ENCODE measurements around the gene PSMD2.

The PSMD2 gene

DNA sequence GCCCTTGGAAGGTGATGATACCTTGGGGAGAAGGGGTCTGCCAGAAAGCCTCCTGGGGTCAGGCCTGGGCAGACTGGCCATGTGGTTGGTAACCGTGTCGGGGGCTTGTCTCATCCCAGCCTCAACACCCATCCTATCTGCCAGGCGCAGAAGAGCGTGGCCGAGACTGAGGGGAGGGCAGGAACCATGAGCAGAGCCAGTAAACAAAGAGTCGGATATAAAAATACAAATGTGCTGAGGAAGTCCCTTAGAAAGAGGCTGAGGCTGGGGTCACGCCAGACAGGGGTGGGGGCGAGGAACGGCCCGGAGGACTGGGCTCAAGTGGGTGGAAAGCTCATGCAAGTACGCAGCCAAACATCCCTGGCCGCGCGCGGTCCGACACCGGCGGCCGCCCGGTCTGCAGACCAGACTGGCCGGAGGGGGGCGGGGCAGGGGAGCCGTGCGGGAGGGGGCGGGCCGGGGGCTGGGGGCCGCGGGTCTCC is 39.6 kb upstream of the PSMD2 start:
- no peak overlapping the region for H3K4me2 ChIP-seq (ENCODE audit: low read depth, low read length, poor library complexity, severe bottlenecking)
- H3K27me3 ChIP-seq (ENCODE audit: low read length) = no peaks in the 10 kb centered on the region
- no peak overlapping the region for H3K9ac ChIP-seq (ENCODE audit: low read length)
- no peaks in the 10 kb centered on the region for H3K9me3 ChIP-seq (ENCODE audit: insufficient read depth, low read length)
- TF ChIP-seq EZH2phosphoT487 (conservative IDR thresholded peaks at IDR 0.05; ENCODE audit: low read length) = no peak
- TF ChIP-seq, protein P1, sequence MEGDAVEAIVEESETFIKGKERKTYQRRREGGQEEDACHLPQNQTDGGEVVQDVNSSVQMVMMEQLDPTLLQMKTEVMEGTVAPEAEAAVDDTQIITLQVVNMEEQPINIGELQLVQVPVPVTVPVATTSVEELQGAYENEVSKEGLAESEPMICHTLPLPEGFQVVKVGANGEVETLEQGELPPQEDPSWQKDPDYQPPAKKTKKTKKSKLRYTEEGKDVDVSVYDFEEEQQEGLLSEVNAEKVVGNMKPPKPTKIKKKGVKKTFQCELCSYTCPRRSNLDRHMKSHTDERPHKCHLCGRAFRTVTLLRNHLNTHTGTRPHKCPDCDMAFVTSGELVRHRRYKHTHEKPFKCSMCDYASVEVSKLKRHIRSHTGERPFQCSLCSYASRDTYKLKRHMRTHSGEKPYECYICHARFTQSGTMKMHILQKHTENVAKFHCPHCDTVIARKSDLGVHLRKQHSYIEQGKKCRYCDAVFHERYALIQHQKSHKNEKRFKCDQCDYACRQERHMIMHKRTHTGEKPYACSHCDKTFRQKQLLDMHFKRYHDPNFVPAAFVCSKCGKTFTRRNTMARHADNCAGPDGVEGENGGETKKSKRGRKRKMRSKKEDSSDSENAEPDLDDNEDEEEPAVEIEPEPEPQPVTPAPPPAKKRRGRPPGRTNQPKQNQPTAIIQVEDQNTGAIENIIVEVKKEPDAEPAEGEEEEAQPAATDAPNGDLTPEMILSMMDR (IDR thresholded peaks at IDR 0.05; ENCODE audit: insufficient read depth, low read length, poor library complexity, severe bottlenecking) = no peak
- no peaks in the 10 kb centered on the region for H3K36me3 ChIP-seq (ENCODE audit: low read length)
- H3K27ac ChIP-seq (ENCODE audit: low read depth, low read length) = no peak overlapping the region
- H3K4me3 ChIP-seq (ENCODE audit: insufficient read depth, low read length, poor library complexity, severe bottlenecking) = no peak overlapping the region
- no peak overlapping the region for H2AFZ ChIP-seq (ENCODE audit: low read depth, low read length, severe bottlenecking)
- no peaks in the 10 kb centered on the region for H3K79me2 ChIP-seq (ENCODE audit: insufficient read depth, low read length)
- no peaks in the 10 kb centered on the region for H4K20me1 ChIP-seq (ENCODE audit: low read depth, low read length)
- H3F3A ChIP-seq (ENCODE audit: insufficient read depth) = no peaks in the 10 kb centered on the region; the same call in 1 of the 2 replicates
- no peaks in the 10 kb centered on the region for H3K9me2 ChIP-seq (replicated peaks; ENCODE audit: insufficient read depth, low read length)

DNA sequence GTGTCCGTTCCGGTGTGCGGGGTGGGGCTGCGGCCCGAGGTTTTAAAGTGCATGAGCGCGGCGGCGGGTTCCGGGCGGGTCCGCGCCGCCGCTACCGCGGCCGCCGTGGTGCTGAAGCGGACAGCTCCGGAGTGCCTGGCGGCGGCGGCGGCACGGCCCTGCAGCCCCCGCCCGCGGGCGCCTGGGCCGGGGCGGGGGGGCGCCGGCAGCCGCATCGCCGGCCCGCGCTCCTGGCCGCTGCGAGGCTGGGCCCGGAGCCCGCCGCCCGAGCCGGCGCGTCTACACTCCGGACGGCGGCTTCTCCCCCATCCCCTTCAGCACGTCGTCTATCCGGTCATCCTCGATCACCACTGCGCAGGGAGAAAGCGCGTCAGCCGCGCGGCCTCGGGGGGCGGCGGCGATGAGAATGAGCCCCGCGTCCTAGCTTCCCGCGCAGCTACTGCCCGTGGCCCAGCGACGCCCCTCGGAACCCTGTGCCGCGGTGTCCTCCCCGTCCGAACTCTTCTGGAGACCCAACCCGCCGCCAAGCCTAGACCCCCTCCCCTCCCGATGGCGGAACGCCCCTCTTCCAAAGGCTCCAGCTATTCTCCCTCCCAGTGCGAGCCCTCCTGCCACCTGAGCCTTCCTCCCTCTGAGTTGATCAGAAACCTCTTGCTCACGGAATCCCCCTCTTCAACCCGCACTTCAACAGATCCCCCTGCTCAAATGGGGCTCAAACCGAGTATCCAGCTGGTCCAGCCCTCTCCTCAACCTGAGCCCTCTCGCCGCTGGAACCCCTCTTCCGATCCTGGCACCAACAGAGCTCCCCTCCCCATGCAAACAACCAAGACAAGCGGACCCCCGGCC is 38.9 kb upstream of the PSMD2 start:
- H4K20me1 ChIP-seq (ENCODE audit: low read depth, low read length) = no peaks in the 10 kb centered on the region

DNA sequence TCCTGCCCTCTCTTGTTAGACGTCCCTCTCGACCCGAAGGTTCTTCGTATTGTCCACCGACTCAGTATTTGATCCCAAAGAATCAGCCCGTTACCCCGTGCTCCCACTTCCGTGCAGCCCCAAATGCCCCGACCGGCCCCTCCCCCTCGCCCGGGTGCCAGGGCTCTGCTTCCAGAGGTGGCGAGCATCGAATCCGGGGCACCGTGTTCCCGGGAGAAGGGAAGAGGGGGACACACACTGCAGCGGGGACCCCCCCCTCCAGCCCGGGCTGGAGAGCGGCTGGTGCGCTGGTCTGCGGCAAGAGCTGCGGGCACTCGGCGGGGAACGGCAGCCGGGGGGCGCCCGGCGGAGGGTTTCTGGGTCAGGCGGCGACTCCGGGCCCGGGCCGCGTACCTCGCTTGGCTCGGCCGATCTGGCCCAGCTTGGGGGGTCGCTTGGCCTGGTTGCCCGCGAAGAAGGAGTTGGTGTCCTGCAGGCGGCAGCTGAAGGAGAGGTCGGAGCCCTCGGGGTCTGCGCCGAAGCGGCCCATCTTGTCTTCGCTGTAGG is 38.2 kb upstream of the PSMD2 start:
- Histone ChIP-seq H3K9me3 (ENCODE audit: insufficient read depth, low read length) (no peaks in the 10 kb centered on the region), H3F3A (ENCODE audit: insufficient read depth) (no peaks in the 10 kb centered on the region; the same call in 1 of the 2 replicates), H3K4me3 (ENCODE audit: insufficient read depth, low read length, poor library complexity, severe bottlenecking) (peak overlapping the region; percentile 47), H3K9ac (ENCODE audit: low read length) (peak overlapping the region; percentile 41), H3K79me2 (ENCODE audit: insufficient read depth, low read length) (no peaks in the 10 kb centered on the region), H3K36me3 (ENCODE audit: low read length) (no peaks in the 10 kb centered on the region), H3K4me2 (ENCODE audit: low read depth, low read length, poor library complexity, severe bottlenecking) (peak overlapping the region; percentile 52), H3K27ac (ENCODE audit: low read depth, low read length) (no peak overlapping the region), H4K20me1 (ENCODE audit: low read depth, low read length) (no peaks in the 10 kb centered on the region), H3K27me3 (ENCODE audit: low read length) (no peaks in the 10 kb centered on the region), H2AFZ (ENCODE audit: low read depth, low read length, severe bottlenecking) (no peak overlapping the region), H3K9me2 (replicated peaks; ENCODE audit: insufficient read depth, low read length) (no peaks in the 10 kb centered on the region)
- TF ChIP-seq, protein P1 (IDR thresholded peaks at IDR 0.05; ENCODE audit: insufficient read depth, low read length, poor library complexity, severe bottlenecking) = no peak
- TF ChIP-seq EZH2phosphoT487 (conservative IDR thresholded peaks at IDR 0.05; ENCODE audit: low read length) = no peak

More for the DNA sequence above, 38.9 kb upstream of the PSMD2 start:
- no peaks in the 10 kb centered on the region for H3K36me3 ChIP-seq (ENCODE audit: low read length)
- TF ChIP-seq, protein P1 (IDR thresholded peaks at IDR 0.05; ENCODE audit: insufficient read depth, low read length, poor library complexity, severe bottlenecking) = no peak
- no peak for TF ChIP-seq EZH2phosphoT487 (conservative IDR thresholded peaks at IDR 0.05; ENCODE audit: low read length)
- no peaks in the 10 kb centered on the region for H3K9me2 ChIP-seq (replicated peaks; ENCODE audit: insufficient read depth, low read length)
- no peaks in the 10 kb centered on the region for H3K79me2 ChIP-seq (ENCODE audit: insufficient read depth, low read length)
- no peak overlapping the region for H2AFZ ChIP-seq (ENCODE audit: low read depth, low read length, severe bottlenecking)
- no peak overlapping the region for H3K27ac ChIP-seq (ENCODE audit: low read depth, low read length)
- no peaks in the 10 kb centered on the region for H3K9me3 ChIP-seq (ENCODE audit: insufficient read depth, low read length)
- peak overlapping the region; percentile 52 for H3K4me2 ChIP-seq (ENCODE audit: low read depth, low read length, poor library complexity, severe bottlenecking)
- no peaks in the 10 kb centered on the region; the same call in 1 of the 2 replicates for H3F3A ChIP-seq (ENCODE audit: insufficient read depth)
- no peaks in the 10 kb centered on the region for H3K27me3 ChIP-seq (ENCODE audit: low read length)
- H3K9ac ChIP-seq (ENCODE audit: low read length) = no peak overlapping the region
- no peak overlapping the region for H3K4me3 ChIP-seq (ENCODE audit: insufficient read depth, low read length, poor library complexity, severe bottlenecking)
